ENCODE measurements around the gene MRPS18A.

- TF ChIP-seq CTCF (IDR thresholded peaks at IDR 0.05) (no peak), POLR2A (IDR thresholded peaks at IDR 0.05) (no peak)
These were observed 23.0 kb upstream of the MRPS18A start for GRCh38 chr6:43710576-43710975.
